ENCODE results near the gene ETNPPL.

DNA sequence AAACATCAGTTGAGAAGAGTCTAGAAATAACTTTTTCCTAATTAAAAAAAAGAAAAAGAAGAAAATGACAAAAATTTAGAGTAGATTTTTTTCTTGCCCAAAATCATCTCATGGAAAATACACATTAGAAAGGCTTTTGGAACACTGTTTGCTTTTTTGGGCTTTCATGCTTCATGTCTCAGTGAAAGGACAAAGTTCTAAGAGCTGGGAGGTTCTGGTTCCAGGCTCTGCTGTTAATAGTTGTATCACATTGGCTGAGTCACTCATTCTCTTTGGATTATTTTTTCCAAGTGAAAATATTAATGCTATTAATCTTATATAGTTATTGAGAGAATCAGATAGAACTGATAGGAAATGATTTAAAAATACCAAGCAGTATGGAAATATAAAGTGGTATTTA, 32.9 kb upstream of the ETNPPL start:
- no peak for TF ChIP-seq YY1 (IDR thresholded peaks at IDR 0.05; ENCODE audit: insufficient read depth, insufficient read length)
- no peak for TF ChIP-seq SUZ12 (IDR thresholded peaks at IDR 0.05; ENCODE audit: extremely low read depth, insufficient read depth, insufficient read length)
- TF ChIP-seq ZNF274 (IDR thresholded peaks at IDR 0.05; ENCODE audit: low read depth, low read length) = no peak
